ENCODE data around the gene ODAD3. TPM values are rescaled to one million over a fixed set of nuclear protein-coding genes. Genes with fewer than 3 reads are reported as not detected.
"Not testable (repeated sequence)": the region's sequence is repeated elsewhere in the genome, so short reads cannot be mapped to it uniquely, and the experiment has no call there.

The ODAD3 gene
- total RNA-seq, 1 donor from 2014 or later = not detected

DNA sequence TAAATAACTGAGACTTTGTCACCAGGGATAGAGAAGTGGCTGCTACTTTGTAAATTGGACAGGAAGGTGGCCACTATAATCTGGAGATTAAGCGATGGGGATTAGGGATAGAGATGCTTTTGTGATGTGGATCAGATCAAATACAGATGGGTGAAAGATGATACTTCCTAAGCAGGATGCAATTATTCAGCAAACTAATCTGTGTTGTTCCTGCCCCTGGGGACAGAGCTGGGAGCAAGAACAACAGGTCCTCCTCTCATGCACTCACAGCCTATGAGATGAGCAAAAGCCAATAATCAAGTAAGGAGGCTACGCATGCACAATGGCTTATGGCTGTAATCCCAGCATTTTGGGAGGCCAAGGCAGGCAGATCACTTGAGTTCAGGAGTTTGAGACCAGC is 20.4 kb downstream of the ODAD3 start:
- TF ChIP-seq, protein P1, sequence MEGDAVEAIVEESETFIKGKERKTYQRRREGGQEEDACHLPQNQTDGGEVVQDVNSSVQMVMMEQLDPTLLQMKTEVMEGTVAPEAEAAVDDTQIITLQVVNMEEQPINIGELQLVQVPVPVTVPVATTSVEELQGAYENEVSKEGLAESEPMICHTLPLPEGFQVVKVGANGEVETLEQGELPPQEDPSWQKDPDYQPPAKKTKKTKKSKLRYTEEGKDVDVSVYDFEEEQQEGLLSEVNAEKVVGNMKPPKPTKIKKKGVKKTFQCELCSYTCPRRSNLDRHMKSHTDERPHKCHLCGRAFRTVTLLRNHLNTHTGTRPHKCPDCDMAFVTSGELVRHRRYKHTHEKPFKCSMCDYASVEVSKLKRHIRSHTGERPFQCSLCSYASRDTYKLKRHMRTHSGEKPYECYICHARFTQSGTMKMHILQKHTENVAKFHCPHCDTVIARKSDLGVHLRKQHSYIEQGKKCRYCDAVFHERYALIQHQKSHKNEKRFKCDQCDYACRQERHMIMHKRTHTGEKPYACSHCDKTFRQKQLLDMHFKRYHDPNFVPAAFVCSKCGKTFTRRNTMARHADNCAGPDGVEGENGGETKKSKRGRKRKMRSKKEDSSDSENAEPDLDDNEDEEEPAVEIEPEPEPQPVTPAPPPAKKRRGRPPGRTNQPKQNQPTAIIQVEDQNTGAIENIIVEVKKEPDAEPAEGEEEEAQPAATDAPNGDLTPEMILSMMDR (IDR thresholded peaks at IDR 0.05) = no peak
- no peak overlapping the region for H3K4me3 ChIP-seq
- H3K9me3 ChIP-seq = no peaks in the 10 kb centered on the region
- no peaks in the 10 kb centered on the region for H3K27me3 ChIP-seq
- intact Hi-C loops (cut with DNase I) = no loop called here
- DNase-seq (ENCODE audit: low spot score in 2 of 2) = no peak
- H3K4me1 ChIP-seq = peaks cover 0 to 10% of the 10 kb centered on the region in 2 donors
- no peak overlapping the region for H3K27ac ChIP-seq
- H3K36me3 ChIP-seq = no peaks in the 10 kb centered on the region

DNA sequence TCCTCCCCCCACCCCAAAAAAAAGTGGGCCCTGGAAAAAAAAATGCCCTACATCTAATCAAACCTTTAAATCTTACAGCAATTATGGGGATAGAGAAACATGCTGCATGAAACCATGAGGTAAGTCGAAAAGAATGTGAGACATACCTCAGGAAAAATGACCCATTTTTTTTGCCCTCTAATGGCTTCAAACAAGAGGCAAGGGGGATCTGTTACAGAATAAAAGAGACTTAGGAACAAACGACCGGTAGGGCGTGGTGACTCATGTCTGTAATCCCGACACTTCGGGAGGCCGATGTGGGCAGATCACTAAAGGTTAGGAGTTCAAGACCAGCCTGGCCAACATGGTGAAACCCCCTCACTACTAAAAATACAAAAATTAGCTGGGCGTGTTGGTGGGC is 24.2 kb downstream of the ODAD3 start:
- Histone ChIP-seq H3K27ac (no peak overlapping the region), H3K27me3 (no peaks in the 10 kb centered on the region), H3K4me3 (no peak overlapping the region), H3K9me3 (no peaks in the 10 kb centered on the region), H3K4me1 (no peaks in the 10 kb centered on the region), H3K36me3 (no peaks in the 10 kb centered on the region)
- intact Hi-C loops (cut with DNase I) = no loop called here
- DNase-seq (ENCODE audit: low spot score in 2 of 2) = no peak
- TF ChIP-seq, protein P1 (IDR thresholded peaks at IDR 0.05) = no peak

DNA sequence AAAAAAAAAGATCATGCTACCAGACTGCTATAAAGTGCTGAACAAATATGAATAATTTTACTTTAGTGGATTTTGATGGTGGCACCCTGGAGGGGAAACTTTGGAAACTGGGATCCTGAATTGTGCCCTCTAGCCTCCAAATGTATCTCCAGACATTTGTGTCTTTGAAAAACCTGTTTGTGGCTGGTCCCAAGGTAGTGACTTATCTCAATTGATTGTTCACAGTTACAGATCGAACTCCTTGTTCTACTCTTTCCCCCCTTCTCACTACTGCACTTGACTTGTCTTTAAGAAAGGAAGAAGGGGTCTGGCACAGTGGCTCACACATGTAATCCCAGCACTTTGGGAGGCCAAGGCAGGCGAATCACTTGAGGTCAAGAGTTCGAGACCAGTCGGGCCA is 26.3 kb downstream of the ODAD3 start:
- TF ChIP-seq, protein P1 (IDR thresholded peaks at IDR 0.05) = no peak
- intact Hi-C loops (cut with DNase I) = no loop called here
- H3K27ac ChIP-seq = no peak overlapping the region
- no peaks in the 10 kb centered on the region for H3K36me3 ChIP-seq
- no peaks in the 10 kb centered on the region for H3K27me3 ChIP-seq
- no peaks in the 10 kb centered on the region for H3K9me3 ChIP-seq
- no peaks in the 10 kb centered on the region for H3K4me1 ChIP-seq
- no peak for DNase-seq (ENCODE audit: low spot score in 2 of 2)
- H3K4me3 ChIP-seq = no peak overlapping the region

DNA sequence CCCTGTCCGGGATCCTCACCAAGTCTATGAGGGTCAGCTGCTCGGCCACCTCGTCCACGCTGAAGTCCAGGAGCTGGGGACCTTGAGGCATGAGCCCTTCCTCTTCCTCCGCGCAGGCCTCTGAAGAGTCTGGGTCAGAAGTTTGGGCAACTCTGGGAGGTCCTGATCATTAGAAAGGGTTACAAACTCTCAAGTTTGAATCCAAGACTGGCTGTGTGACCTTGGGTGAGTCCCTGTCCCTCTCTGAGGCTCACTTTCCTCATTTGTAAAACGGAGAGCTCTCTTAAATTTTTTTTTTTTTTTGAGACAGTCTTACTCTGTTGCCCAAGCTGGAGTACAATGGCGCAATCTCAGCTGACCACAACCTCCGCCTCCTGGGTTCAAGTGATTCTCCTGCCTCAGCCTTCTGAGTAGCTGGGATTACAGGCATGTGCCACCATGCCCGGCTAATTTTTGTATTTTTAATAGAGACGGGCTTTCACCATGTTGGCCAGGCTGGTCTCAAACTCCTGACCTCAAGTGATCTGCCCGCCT is 28.2 kb downstream of the ODAD3 start:
- H3K4me1 ChIP-seq; H3K9me3 ChIP-seq; H3K36me3 ChIP-seq; DNase-seq (ENCODE audit: low spot score in 2 of 2); intact Hi-C loops (cut with DNase I); H3K27ac ChIP-seq; H3K27me3 ChIP-seq; H3K4me3 ChIP-seq: not testable (repeated sequence)

DNA sequence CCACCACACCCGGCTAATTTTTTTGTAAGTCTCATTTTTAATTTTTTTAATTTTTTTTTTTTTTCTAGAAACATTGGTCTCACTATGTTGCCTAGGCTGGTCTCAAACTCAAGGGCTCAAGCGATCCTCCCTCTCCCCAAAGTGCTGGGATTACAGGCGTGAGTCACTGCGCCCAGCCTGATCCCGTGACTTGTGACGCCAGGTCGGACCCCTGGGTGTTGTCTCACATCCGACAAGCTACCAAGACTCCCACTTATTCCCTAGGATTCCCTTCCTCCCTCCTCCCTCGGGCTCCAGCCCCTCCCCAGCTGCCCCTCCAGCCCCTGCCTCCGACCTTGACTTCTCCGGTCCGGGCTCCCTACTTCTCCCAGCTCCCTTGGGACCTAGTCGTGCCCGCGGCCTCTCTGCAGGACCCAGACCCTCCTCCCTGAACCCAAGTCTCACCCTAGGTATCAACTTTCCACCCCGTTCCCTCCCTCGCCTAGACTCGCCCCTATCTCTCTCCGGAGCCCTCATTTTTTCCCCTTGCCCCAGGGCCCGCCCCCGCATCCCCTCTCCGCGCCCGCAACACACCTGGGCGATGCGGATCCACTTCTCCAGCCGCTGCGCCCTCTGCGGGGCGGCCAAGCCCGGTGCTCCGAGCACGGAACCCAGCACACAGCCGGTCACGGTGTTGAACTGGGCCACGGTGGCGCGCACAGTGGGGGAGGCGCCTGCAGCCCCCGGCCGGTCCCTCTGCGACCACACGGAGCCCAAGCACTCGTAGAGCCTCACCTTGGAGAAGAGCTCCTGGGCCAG is 28.9 kb downstream of the ODAD3 start:
- no peak overlapping the region for H3K27ac ChIP-seq
- DNase-seq (ENCODE audit: low spot score in 2 of 2) = no peak
- H3K36me3 ChIP-seq = peaks cover 0 to 5% of the 10 kb centered on the region in 2 donors
- no peaks in the 10 kb centered on the region for H3K27me3 ChIP-seq
- TF ChIP-seq, protein P1 (IDR thresholded peaks at IDR 0.05) = peak in 1 of 3 experiments; percentile 21
- H3K4me3 ChIP-seq = no peak overlapping the region
- H3K9me3 ChIP-seq = no peaks in the 10 kb centered on the region
- no peaks in the 10 kb centered on the region for H3K4me1 ChIP-seq
- intact Hi-C loops (cut with DNase I) = no loop called here

DNA sequence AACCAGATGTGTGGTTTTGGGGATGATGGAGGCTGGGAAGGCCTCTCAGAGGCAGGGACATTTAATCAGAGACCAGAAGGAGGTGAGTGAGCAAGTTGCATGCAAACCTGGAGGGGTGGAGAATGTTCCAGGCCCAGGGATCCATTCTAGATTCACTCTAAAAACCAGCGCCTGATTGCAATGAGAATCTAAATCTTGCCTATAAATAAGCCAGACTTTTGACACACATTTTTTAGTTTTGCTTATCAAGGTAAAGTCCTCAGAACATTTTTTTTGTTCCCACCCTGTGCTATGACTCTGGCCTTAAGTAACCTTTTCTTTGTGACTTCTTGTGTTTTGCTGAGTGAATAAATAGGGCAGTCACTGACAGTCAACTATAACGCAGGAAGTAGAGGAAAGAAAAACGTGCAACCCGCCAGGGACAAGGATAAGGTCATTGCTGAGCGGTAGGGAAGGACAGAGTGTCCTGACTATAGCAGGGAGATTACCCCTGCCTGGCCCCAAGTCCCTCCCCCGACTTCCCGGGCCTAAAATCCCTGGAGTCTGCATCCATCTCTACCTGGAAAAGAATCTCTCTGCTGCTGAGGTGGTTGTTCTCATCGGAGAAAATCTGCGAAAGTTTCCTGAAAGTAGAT is 30.2 kb downstream of the ODAD3 start:
- H3K27ac ChIP-seq = no peak overlapping the region
- DNase-seq (ENCODE audit: low spot score in 2 of 2) = no peak
- no peaks in the 10 kb centered on the region for H3K27me3 ChIP-seq
- peaks cover 1 to 6% of the 10 kb centered on the region in 2 donors for H3K36me3 ChIP-seq
- no peaks in the 10 kb centered on the region for H3K4me1 ChIP-seq
- TF ChIP-seq, protein P1 (IDR thresholded peaks at IDR 0.05) = no peak
- H3K4me3 ChIP-seq = no peak overlapping the region
- no peaks in the 10 kb centered on the region for H3K9me3 ChIP-seq
- intact Hi-C loops (cut with DNase I) = no loop called here

All from ascending aorta (tissue), 2 donors.